ENCODE results near the gene FBXO15. TPM values are rescaled to one million over a fixed set of nuclear protein-coding genes. Genes with fewer than 3 reads are reported as not detected.

FBXO15 gene
- total RNA-seq, 4 donors from 2014 or later: 0.60 to 0.80 TPM; not detected in 2

DNA sequence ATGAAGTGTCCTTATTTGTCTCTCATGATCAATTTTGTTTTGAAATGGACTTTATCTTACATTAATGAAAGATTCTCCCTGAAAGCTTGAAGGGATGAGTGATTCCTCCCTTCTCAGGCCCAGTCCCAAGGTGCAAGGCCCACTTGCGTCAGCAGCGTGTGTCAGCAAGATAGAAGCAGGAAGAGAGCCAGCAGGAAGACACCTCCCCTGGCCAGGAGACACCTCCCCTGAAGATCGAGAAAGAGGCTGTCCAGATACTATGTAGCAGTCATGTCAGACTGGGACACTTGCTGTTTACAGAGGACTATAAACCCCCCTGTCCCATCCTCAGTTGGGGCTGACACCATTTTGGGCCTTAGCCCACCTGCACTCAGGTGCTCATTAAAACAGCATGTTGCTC lies 39.0 kb upstream of the FBXO15 start:
- H3K27ac ChIP-seq: no peak overlapping the region
- no peaks in the 10 kb centered on the region for H3K4me1 ChIP-seq
- TF ChIP-seq POLR2AphosphoS5 (IDR thresholded peaks at IDR 0.05) (no peak), EP300 (IDR thresholded peaks at IDR 0.05) (no peak), POLR2A (IDR thresholded peaks at IDR 0.05) (no peak), CTCF (IDR thresholded peaks at IDR 0.05) (no peak)
- H3K36me3 ChIP-seq: no peaks in the 10 kb centered on the region
- peaks cover 16% of the 10 kb centered on the region for H3K27me3 ChIP-seq
- no peak overlapping the region for H3K4me3 ChIP-seq
- 63% methylated on average over 3 of the region's 3 CpGs for WGBS
- DNase-seq (ENCODE audit: low spot score in 2 of 2): no peak
- H3K9me3 ChIP-seq: no peaks in the 10 kb centered on the region

DNA sequence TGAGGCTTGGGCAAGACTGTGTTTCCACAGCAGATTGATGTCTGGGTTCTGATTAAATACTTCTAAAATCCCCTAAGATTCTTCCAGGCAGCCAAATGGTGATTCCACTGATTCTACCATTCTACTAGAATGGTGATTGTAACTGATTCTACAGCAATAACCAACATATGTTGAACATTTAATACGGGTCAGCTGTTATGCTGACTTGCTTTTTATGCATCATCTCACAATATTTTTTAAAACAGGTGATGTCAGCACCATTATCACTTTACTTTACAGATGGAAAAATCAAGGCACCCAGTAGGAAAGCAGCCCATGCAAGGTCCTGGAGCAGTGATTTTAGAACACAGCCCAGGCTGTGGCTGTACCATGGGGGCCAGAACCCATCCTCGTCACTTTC lies 38.2 kb upstream of the FBXO15 start:
- no peaks in the 10 kb centered on the region for H3K4me1 ChIP-seq
- H3K27ac ChIP-seq: no peak overlapping the region
- no peaks in the 10 kb centered on the region for H3K36me3 ChIP-seq
- 83% methylated on average over 2 of the region's 2 CpGs for WGBS
- no peak for DNase-seq (ENCODE audit: low spot score in 2 of 2)
- peaks cover 11% of the 10 kb centered on the region for H3K27me3 ChIP-seq
- TF ChIP-seq EP300 (IDR thresholded peaks at IDR 0.05) (no peak), POLR2AphosphoS5 (IDR thresholded peaks at IDR 0.05) (no peak), POLR2A (IDR thresholded peaks at IDR 0.05) (no peak), CTCF (IDR thresholded peaks at IDR 0.05) (no peak)
- no peaks in the 10 kb centered on the region for H3K9me3 ChIP-seq
- no peak overlapping the region for H3K4me3 ChIP-seq

GRCh38 chr18:74184875-74185274 lies 37.2 kb upstream of the FBXO15 start:
- Histone ChIP-seq H3K9me3 (peaks cover 3% of the 10 kb centered on the region), H3K36me3 (no peaks in the 10 kb centered on the region), H3K27ac (no peak overlapping the region), H3K27me3 (peaks cover 11% of the 10 kb centered on the region), H3K4me3 (no peak overlapping the region), H3K4me1 (no peaks in the 10 kb centered on the region)
- 44% methylated on average over 3 of the region's 3 CpGs for WGBS
- DNase-seq (ENCODE audit: low spot score in 2 of 2): no peak
- TF ChIP-seq EP300 (IDR thresholded peaks at IDR 0.05): no peak
- TF ChIP-seq CTCF (IDR thresholded peaks at IDR 0.05): no peak
- TF ChIP-seq POLR2AphosphoS5 (IDR thresholded peaks at IDR 0.05): no peak
- no peak for TF ChIP-seq POLR2A (IDR thresholded peaks at IDR 0.05)

- H3K4me1 ChIP-seq: no peaks in the 10 kb centered on the region
- H3K4me3 ChIP-seq: no peak overlapping the region
- H3K36me3 ChIP-seq: no peaks in the 10 kb centered on the region
- peaks cover 11% of the 10 kb centered on the region for H3K27me3 ChIP-seq
- 34% methylated on average over 3 of the region's 3 CpGs for WGBS
- DNase-seq (ENCODE audit: low spot score in 2 of 2): no peak
- H3K27ac ChIP-seq: no peak overlapping the region
- H3K9me3 ChIP-seq: peaks cover 3% of the 10 kb centered on the region
- TF ChIP-seq CTCF (IDR thresholded peaks at IDR 0.05) (no peak), POLR2AphosphoS5 (IDR thresholded peaks at IDR 0.05) (no peak), POLR2A (IDR thresholded peaks at IDR 0.05) (no peak), EP300 (IDR thresholded peaks at IDR 0.05) (no peak)
These were observed 35.5 kb upstream of the FBXO15 start for GRCh38 chr18:74183130-74183529.

DNA sequence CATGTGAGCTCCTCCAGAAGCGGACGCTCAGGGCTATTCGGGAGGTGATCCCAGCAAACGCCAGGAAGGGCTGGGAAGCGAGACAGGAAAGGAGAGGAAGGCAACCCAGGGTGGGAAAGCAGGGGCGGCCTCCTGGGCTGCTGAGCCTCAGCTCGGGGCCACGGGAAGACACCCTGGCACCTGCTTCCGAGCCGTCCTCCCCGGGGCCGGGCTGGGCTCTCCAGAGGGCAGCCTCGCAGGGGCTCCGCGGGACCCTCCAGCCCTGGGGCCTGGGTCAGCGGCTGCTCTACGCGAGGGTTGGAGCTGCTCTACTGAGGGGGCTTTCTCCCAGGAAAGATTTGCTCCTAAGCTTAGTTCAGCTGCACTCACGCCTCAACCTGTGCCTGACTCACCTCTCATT lies 34.7 kb upstream of the FBXO15 start:
- H3K36me3 ChIP-seq: no peaks in the 10 kb centered on the region
- 98% methylated on average over 15 of the region's 19 CpGs for WGBS
- peaks cover 3% of the 10 kb centered on the region for H3K9me3 ChIP-seq
- no peak overlapping the region for H3K27ac ChIP-seq
- peaks cover 11% of the 10 kb centered on the region for H3K27me3 ChIP-seq
- no peak for DNase-seq (ENCODE audit: low spot score in 2 of 2)
- TF ChIP-seq CTCF (IDR thresholded peaks at IDR 0.05): no peak
- TF ChIP-seq EP300 (IDR thresholded peaks at IDR 0.05): no peak
- no peak for TF ChIP-seq POLR2A (IDR thresholded peaks at IDR 0.05)
- TF ChIP-seq POLR2AphosphoS5 (IDR thresholded peaks at IDR 0.05): no peak
- H3K4me3 ChIP-seq: no peak overlapping the region
- no peaks in the 10 kb centered on the region for H3K4me1 ChIP-seq
